Stimulated activated CD4-positive, alpha-beta T cell treated with anti-CD3 and anti-CD28 coated beads, TNF-alpha, amount 100 ng/mL, for 4 hours (primary cell): ENCODE measurements around the gene TMEM80.
"Not testable (repeated sequence)": the region's sequence is repeated elsewhere in the genome, so short reads cannot be mapped to it uniquely, and the experiment has no call there.

Experiments
- DNase-seq, 3 experiments: peaks; one replicate each; pipeline ENCODE4 v3.0.0-alpha.2; 2020; ENCODE audit warnings: low read depth in 3 of 3

TMEM80 gene

GRCh38 chr11:721247-721740, 25.7 kb downstream of the TMEM80 start:
- DNase-seq: no peak

GRCh38 chr11:721741-722345, 26.2 kb downstream of the TMEM80 start:
- peak in 1 of 3 experiments; percentile 20 for DNase-seq

GRCh38 chr11:722346-722811, 26.8 kb downstream of the TMEM80 start:
- no peak for DNase-seq

GRCh38 chr11:723120-723883, 27.7 kb downstream of the TMEM80 start:
- DNase-seq: no peak

GRCh38 chr11:724049-724777, 28.6 kb downstream of the TMEM80 start:
- no peak for DNase-seq

GRCh38 chr11:724778-725386, 29.3 kb downstream of the TMEM80 start:
- DNase-seq: no peak

- DNase-seq: no peak
Measured at GRCh38 chr11:725624-726202, 30.1 kb downstream of the TMEM80 start.

- DNase-seq: peak in 1 of 3 experiments; percentile 36
Measured at GRCh38 chr11:726278-727220, 30.9 kb downstream of the TMEM80 start.

GRCh38 chr11:727281-727701, 31.7 kb downstream of the TMEM80 start:
- DNase-seq: no peak

GRCh38 chr11:727859-728748, 32.5 kb downstream of the TMEM80 start:
- peak; percentile 65 to 69 (median 65) for DNase-seq

GRCh38 chr11:728901-729491, 33.4 kb downstream of the TMEM80 start:
- no peak for DNase-seq

- no peak for DNase-seq
Measured at GRCh38 chr11:729492-730074, 34.0 kb downstream of the TMEM80 start.

GRCh38 chr11:733072-733471, 37.5 kb downstream of the TMEM80 start:
- DNase-seq: no peak

GRCh38 chr11:734541-734940, 38.9 kb downstream of the TMEM80 start:
- DNase-seq: not testable (repeated sequence)

- no peak for DNase-seq
Measured at GRCh38 chr11:737366-737765, 41.8 kb downstream of the TMEM80 start.

GRCh38 chr11:737899-738298, 42.3 kb downstream of the TMEM80 start:
- DNase-seq: not testable (repeated sequence)

GRCh38 chr11:742156-742546, 46.5 kb downstream of the TMEM80 start:
- DNase-seq: no peak

GRCh38 chr11:742571-743201, 47.1 kb downstream of the TMEM80 start:
- DNase-seq: no peak
